GM15510 (cell line): ENCODE measurements around the gene MFSD2A.

ENCODE experiments used
- POLR2A ChIP-seq: IDR thresholded peaks from 3 replicates; pipeline ENCODE4 v1.6.1; 2011; ENCODE audit warnings: borderline replicate concordance; ENCODE audit not compliant: insufficient read length; ENCODE audit errors: extremely low read depth

Gene MFSD2A

DNA sequence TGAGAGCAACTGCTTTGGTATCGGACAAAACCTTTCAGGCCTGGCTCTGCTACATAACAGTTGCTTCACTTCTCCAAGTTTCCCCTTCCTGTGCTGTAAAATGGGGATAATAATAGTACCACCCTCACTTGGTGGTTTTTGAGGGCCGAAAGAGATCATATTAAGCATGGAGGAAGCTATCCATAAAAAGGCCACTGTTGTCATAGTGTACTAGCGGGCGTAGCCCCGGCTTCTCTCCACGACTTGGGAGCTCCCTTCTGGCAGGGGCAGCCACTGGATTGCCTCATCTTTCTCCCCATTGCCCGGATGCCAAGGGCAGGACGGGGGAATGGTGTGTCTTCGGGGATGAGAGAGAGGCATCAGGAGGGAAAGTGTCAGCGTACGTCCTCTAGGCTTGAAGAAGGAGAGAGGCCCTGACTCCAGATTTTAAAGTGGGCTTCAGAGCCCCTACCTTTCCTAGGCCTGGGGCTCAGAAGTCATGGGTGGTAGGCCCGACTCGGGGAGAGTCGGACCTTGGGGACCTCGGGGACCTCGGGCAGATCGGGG is 548 bp upstream of the MFSD2A start:
- no peak for TF ChIP-seq POLR2A

DNA sequence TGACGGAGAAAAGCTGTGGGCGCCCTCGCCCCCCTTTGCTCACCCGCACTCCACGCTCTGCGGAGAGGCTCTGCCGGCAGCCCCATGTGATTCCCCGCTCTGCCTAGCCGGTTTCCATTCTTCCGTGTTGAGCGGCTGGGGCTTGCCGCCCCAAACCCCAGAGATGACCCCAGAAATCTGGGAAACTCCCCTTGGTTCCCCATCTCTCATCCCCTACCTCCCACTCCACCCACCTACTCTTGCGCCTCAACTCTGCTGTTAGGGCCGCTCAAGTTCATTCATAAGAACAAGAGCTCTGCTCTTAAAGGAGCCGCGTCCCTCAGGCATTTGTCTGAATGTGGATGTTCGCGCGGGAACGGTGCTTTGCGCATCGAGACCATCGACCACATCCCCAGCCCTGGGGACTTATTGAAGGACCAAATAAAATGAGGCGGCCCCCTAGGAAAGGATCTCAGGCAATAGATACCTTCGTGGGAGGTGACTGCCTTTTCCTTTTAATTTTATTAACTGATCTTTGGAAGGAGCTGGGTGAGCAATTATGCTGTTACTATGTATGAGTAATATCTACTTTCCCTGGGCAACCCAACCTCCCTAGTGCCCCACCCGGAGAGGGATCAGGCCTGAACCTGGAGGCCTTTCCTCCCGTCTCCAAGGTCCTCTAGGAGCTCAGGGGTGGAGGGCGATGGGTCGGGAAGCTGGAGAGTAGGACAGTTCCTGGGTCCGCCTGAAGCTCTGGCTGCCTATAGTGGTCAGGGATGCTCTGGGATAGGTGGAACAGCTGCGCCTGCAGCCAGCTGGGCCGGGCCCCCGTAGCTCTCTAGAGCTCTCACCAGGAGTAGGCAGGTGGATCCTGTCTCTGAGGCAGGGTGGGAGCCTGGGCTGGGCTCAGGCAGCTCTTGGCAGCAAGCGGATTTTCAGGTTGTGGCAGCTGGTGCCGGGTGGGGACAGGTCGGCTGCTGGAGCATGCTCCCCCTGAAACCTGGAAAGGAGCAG is 898 bp downstream of the MFSD2A start:
- TF ChIP-seq POLR2A, result no peak

DNA sequence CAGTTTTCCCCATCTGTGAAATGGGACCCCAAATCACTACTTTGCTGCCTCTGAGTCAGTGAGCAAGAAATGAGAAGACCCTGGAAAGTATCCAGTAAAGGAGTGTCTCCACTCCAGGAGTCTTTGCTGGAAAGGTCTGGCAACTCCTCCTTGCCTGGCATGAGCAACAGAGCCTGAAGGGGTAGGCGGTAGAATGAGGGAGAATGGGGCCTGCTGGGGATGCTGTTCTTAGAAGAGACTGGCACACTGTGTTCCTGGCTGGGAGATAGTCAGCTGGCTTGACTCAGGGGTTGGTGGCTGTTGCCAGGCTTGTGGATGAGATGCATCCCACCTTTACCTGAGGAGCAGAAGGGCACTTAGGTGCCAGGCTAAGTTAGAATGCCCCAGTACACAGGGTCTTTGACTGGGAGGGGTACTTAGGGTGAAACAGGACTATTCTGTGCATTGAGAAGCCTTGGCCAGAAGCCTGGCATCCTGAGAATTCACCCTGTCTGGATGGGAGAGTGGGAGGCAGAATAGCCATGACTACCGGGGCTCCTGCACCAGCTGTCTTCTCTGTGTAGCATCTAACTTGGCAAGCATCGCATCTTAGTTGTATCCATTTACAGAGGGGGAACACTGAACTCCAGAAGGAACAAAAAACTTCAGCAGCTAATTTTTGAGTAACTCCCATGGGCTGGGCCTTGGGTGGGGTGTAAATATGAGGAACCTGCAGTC is 2.5 kb downstream of the MFSD2A start:
- TF ChIP-seq POLR2A, result no peak

DNA sequence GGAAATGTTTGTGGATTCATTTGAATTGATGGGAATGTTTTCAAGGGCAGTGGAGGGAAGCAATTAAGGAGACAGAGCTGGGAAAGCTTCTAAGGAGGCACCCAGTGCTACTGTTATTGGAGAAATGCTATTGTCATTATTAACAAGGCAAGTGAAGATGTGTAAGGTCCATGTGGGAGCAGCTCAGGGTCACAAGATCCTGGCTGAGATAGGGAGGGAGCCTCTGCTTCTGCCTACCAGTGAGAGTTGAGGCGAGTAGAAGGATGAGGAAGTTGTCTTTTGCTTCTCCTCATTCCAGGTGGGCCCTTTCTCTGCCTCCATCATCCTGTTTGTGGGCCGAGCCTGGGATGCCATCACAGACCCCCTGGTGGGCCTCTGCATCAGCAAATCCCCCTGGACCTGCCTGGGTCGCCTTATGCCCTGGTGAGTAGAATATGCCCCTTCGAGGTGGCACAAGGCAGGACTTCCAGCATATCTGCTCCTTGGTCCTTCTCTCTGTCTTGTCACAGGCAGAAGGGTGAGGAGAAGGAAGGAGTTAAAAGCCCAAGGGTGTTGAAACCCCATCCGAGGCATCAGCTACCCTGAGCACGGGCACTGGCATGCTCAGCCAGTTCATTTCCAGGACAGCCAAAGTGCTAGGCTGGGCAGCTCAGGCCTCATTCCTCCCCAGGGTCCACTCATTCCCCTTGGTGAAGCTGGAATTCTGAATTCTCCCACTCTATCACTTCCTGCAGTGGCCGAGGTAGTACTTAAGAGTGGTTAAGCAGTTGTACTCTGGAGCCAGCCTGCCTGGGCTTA is 3.7 kb downstream of the MFSD2A start:
- no peak for TF ChIP-seq POLR2A

DNA sequence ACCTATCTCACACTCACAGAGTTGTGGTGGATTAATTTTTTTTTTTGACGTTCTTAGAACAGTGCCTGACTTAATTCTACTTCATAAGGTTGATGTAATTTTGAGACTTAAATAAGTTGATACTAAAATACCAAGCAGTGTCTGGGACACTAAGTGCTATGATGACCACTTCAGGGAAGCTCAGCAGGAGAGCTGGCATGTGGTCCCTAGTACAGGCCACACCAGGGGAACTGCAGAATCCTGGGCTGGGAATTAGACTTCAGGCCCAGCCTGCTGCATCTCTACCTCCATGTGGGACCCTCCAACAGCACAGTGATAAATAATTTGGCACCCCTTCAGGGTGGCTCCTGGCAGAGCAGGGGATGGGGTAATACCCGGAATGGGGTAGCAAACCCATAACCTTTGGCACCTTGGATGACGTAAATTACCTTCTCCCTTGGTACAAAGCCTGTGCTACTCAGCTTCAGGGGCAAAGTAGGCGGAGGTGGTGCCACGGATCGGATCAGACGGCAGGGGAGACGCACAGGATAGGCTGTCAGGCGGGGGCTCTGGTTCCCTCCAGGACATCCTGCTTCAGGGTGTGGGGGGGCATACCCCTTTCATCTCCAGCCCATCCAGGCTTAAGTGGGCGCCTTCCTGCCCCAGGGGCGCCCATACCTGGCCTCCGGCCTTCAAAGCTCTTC is 4.8 kb downstream of the MFSD2A start:
- TF ChIP-seq POLR2A, result no peak

DNA sequence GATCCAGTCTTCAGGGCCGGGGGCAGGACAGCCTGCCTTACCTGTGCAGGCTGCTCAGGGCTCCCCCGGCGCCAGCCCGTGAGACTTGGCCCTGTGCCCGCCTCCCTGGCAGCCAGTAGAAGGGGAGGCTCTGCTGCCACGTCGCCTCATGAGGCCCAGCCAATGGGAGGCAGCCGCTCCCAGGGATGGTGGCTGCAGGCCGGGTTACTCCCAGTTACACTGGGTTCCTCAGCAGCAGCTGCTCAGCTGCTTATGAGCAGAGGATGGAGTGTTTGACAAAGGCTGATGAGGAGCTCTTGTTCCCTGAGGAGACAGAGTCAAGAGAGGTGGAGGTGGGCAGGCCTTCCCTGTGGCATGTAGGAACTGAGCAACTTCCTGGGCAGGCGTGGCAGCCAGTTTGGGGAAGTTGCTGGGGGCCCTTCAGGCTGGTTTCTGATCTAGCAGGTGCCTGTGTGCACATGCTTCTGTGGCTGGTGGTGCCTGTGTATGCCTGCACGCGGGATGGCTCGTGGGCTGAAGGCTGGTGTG is 5.5 kb downstream of the MFSD2A start:
- TF ChIP-seq POLR2A, result peak; percentile 46

DNA sequence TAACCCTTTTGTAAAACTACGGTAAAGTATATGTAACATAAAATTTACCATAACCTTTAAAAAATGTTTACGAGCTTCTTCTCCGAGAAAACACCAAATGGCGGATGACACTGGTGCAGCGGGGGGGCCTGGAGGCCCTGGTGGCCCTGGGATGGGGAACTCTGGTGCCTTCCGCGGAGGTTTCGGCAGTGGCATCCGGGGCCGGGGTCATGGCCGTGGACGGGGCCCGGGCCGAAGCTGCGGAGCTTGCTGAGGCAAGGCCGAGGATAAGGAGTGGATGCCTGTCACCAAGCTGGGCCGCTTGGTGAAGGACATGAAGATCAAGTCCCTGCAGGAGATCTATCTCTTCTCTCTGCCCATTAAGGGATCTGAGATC is 7.5 kb downstream of the MFSD2A start:
- TF ChIP-seq POLR2A, result no peak

DNA sequence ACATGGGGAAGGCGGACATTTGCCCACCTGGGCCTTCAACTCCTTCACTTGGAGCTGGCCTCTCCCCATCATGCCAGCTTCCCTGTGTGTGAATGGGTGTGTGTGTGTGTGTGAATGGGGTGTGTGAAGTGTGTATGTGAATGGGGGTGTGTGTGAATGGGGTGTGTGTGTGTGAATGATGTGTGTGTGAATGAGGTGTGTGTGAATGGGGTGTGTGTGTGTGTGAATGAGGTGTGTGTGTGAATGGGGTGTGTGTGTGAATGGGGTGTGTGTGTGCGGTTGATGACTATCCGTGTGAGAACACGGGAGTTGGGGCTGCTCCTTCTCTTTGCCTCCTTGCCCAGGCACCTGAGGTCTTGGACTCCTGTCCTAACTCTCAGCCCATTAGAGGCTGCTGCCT is 9.6 kb downstream of the MFSD2A start:
- TF ChIP-seq POLR2A, result no peak

DNA sequence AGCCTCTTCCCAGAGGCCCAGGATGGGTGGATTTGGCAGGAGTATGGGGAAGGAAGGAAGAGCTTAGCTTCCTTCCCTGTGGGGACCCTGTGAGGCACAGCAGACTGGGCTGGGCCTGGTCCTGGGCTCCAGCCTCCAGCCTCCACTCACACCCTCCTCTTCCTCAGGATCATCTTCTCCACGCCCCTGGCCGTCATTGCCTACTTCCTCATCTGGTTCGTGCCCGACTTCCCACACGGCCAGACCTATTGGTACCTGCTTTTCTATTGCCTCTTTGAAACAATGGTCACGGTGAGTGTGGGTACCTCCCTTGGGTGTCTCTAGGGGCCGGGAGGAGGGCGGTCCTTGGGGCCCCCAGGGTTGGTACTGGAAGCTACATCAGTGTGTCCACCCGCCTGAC is 10.1 kb downstream of the MFSD2A start:
- TF ChIP-seq POLR2A, result no peak

DNA sequence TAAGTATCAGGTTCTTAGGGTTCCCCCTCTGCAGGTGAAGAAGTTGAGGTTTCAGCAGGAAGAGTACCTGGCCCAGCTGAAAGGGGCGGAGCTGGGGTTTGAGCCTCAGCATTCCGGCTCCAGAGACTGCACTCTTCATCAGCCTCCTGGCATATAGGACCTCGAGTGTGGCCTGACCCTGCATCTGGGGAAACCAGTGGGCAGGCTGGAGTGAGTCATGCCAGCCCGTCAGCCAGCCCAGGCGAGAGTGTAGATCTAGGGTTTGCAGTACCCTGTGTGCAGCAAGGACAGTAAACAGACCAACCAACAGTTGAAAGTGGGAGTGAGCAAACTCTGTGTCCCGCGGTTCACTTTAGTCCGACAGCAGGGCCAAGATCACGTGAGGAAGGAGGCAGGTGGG is 14.1 kb downstream of the MFSD2A start:
- no peak for TF ChIP-seq POLR2A

DNA sequence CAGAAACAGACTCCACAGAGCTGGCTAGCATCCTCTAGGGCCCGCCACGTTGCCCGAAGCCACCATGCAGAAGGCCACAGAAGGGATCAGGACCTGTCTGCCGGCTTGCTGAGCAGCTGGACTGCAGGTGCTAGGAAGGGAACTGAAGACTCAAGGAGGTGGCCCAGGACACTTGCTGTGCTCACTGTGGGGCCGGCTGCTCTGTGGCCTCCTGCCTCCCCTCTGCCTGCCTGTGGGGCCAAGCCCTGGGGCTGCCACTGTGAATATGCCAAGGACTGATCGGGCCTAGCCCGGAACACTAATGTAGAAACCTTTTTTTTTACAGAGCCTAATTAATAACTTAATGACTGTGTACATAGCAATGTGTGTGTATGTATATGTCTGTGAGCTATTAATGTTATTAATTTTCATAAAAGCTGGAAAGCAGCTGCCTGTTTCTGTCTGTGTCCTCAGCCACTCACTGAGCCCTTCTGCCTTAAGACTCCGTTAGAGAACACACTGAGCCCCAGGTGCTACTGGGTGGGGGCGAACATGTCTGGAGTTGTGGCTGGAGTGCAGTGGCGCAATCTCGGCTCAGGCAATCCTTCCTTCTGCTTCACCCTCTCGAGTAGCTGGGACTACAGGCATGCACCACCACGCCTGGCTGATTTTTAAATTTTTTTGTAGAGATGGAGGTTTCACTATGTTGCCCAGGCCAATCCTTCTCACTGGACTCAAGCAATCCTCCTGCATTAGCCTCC is 14.8 kb downstream of the MFSD2A start:
- TF ChIP-seq POLR2A, result no peak

DNA sequence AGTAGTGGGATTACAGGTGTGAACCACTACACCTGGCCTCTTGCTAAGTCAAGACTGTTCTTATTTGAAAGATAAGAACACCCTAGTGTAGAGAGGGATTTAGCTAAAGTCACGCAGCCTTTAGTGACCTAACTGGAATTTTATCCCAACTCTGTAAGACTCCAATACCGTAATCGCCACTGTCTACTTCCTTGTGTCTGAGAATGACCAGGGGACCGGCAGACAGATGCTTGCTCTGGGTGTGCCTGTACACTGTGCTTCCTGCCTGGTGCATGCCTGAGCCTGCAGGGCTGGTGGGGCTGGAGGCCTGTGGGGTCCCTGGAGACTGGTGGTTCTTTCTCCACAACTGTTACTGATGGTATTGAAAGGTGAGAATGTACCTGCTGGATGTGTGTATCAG is 15.3 kb downstream of the MFSD2A start:
- no peak for TF ChIP-seq POLR2A

DNA sequence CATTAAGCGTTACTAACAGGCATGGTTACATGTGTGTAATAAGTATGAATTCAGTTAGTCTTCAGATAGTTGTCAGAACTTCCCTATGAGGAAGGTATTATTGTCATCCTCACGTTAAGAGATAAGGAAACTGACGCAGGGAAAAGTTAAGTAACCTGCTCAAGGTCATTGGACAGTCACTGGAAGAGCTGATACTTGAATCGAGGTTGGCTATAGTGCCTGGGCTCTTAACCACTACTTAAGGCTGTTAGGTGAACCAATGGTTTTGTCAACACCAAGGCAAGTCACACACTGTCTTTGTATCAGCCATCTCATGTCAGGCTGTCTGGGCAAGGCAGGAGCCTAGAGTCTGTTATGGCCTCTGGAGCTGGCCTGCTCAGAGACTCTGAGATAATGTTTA is 16.2 kb downstream of the MFSD2A start:
- no peak for TF ChIP-seq POLR2A

DNA sequence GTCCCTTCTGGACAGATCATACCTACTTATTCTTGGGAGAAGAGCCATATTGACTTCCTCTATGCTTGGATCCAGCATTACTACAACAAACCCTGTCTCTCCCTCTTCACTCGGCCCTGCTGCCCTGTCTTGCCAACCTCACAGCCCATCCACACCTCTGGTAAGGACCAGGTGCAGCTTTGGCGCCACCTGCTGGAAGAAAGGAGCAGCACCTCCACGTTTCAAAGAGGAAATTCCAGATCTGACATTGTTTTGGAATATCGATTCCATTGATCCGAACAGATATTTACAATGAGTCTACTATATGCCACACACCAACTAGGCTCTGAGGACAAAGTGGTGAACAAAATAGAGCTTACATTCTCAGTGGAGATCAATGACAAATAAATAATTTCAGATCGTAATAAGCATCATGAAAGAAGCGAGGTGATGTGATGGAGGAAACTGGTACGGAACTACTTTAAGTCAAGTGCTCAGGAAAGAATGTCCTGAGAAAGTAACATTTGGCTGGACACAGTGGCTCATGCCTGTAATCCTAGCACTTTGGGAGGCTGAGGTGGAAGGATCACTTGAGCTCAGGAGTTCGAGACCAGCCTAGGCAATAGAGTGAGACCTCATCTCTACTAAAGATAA is 18.7 kb downstream of the MFSD2A start:
- TF ChIP-seq POLR2A, result no peak

DNA sequence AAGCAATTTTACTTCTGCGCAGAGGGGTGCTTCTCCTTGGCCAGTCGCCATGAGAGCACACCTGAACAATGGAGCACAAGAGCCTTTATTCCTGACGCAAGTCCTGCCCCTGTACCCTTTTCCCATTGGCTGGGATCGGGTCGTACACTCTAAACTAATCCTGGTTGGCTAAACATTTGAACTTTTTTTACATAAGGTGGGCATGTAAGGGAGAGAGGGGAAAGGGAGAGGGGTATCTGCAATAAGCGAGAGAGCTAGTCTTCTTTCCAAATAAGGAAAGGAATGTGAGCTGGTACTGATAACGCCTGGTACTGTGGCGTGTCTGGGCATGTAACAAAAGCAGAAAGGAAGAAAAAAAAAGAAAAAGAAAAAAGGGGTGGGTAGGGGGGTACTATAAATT is 21.8 kb downstream of the MFSD2A start:
- TF ChIP-seq POLR2A, result no peak
